NCI-H2107 treated with DMSO at 0.1 percent for 48 hours (cell line): Measurements from ENCODE around the gene ENPP3.

ENCODE experiments used
- DNase-seq: peaks from one replicate; lab custom pipeline; 2025; ENCODE audit not compliant: unreplicated experiment; lab: John Stamatoyannopoulos, UW

The ENPP3 gene

GRCh38 chr6:131795366-131795765, 158.3 kb downstream of the ENPP3 start:
- DNase-seq, result no peak
